ENCODE measurements around the gene TTLL8. TPM values are rescaled to one million over a fixed set of nuclear protein-coding genes. Genes with fewer than 3 reads are reported as not detected.

The TTLL8 gene
- total RNA-seq, 2 experiments from 2014 or later = not detected

DNA sequence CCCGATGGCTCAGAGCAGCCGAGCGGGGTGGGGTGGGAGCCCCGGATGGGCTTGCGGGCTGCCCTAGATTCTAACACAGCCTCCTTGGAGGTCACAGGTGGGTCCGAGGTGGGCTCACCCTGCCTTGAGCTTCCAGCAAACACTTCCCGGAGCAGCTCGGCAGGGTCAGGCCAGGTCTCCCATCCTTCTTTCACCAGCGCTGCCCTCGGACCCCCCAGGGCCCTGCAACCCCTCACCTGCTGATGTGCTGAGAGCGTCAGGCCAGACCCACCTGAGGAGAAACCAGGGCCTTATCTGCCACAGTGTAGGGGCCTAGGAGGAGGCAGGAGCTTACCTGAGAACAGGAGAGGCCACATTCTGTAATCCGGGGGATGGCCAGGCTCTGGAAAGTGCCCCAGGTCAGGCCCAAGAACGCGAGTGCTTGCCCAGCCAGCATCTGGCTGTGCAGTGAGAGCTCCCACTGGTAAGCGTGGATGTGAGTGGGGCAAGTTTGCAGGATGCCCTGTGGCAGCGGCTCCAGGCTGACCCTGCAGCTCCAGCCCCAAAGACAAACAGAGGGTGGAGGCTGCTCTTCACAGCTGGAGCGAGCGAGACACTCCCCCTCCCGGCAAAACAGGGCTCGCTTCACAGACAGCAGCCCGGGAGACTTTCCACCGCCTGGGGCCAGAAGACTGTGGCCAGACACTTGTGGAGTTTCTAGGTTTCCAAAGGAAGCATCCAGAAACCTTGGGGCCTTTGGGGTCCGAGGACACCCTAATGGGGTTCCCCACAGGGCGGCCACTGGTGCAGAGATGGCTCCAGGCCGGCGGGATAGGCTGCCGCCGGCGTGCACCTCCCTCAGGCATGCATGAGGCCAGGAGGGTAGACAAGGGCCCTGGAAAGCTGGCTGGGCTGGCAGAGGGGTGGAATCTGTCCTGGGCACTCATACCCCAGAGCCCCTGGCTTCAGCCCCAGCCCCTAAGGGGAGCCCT lies 45.6 kb downstream of the TTLL8 start, which contains the start of gene IL17REL:
TSS of gene IL17REL (minus strand) at position 555 of the 971 bp plus-strand sequence. CDS start at position 436, 119 bp downstream.
- Mint-ChIP-seq H3K27ac (peak within 1 kb of the TSS; percentile 28), H3K4me1 (peaks cover 16% of the 10 kb centered on the region), H3K4me3 (no peak within 1 kb of the TSS), H3K9me3 (no peaks in the 10 kb centered on the region), H3K27me3 (peaks cover 13% of the 10 kb centered on the region), H3K36me3 (ENCODE audit: low read depth) (no peaks in the 10 kb centered on the region)
- CTCF ChIA-PET = interaction anchor here (0.7 kb wide), 1 partner anchor 92 kb away, joined by 3 read pairs; no protein-coding TSS in a partner anchor
- no peak for DNase-seq
- POLR2A ChIA-PET = no interaction called here

DNA sequence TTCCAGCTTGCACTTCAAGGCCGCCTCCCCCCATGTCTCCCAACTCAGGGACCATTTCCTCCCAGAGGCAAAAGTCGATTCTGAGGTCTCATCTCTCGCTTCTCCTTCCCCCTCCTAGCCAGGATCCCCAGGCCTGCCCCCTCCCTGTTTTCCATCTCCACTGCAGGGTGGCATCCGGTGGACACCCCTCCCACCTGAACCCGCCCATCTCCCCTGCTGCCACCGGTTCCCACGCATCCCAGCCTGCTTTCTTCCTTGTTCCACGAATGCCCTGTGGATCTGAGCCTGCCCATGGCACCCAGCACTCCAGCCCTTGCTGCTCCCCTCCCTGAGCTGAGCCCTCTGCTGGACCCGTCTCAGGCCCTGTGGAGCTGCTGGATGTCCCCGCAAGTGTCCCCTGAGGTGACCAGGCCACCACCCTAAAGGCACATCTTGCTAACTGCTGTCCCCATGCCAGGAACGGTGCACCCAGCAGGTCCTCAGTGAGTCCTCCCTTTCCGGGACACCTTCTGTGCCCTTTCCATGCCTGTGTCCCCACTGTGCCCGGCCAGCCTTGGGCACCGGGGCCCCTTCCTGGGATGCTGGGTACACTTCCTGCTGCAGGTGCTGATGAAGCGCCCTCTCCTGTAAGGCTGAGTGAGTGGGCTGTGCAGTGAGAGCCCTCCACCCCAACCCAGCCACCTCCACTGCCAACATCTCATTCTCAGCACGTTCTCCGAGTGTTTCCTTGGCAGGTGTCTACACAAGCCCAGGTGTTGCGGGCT lies 46.5 kb downstream of the TTLL8 start:
- H3K4me1 Mint-ChIP-seq = peaks cover 9% of the 10 kb centered on the region
- no peaks in the 10 kb centered on the region for H3K36me3 Mint-ChIP-seq (ENCODE audit: low read depth)
- peaks cover 13% of the 10 kb centered on the region for H3K27me3 Mint-ChIP-seq
- DNase-seq = no peak
- H3K4me3 Mint-ChIP-seq = no peak overlapping the region
- peak overlapping the region; percentile 28 for H3K27ac Mint-ChIP-seq
- POLR2A ChIA-PET = no interaction called here
- CTCF ChIA-PET = interaction anchor here (1.0 kb wide), 1 partner anchor 19 kb away, joined by 3 read pairs; no protein-coding TSS in a partner anchor
- H3K9me3 Mint-ChIP-seq = no peaks in the 10 kb centered on the region

DNA sequence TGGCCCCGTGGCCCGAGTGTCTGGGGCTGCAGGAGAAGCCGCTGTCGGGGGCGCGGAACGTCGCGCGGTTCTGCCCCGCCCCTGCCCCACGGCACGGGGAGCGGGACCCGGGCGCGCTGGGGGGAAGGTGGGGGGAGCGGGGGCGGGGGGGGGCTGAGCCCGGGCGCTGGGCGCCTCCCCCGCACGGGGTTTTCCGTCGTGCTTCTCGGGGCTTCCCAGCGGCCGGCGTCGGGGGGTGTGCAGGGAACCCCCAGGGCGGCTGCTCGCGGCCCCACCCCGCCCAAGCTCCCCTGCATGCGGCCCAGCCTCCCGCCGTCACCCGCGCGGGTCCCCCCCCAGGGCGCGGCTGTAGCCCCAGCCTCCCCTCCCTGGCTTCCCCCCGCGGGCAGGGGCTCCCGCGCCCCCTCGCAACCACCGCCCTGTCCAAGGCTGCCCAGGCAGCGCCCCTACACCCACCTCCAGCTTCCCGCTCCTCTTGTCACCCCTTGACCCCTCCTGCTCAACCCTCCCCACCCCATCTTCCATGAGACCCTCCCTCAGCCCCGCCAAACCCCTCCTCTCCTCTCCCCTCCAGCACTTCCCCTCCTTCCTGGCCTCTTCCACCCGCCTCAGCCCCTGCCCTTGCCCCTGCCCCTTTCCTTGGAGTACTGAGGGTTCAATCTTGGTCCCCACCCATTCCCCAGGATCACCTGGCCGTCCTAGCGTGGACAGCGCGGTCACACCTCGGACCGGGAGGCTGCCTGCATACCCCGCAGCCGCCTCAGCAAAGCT lies 47.2 kb downstream of the TTLL8 start:
- Mint-ChIP-seq H3K4me3 (no peak overlapping the region), H3K4me1 (peaks cover 7% of the 10 kb centered on the region), H3K27ac (no peak overlapping the region), H3K9me3 (no peaks in the 10 kb centered on the region), H3K36me3 (ENCODE audit: low read depth) (no peaks in the 10 kb centered on the region), H3K27me3 (peaks cover 13% of the 10 kb centered on the region)
- no peak for DNase-seq
- ChIA-PET CTCF (interaction anchor here (1.0 kb wide), 1 partner anchor 20 kb away, joined by 3 read pairs; no protein-coding TSS in a partner anchor), POLR2A (no interaction called here)

DNA sequence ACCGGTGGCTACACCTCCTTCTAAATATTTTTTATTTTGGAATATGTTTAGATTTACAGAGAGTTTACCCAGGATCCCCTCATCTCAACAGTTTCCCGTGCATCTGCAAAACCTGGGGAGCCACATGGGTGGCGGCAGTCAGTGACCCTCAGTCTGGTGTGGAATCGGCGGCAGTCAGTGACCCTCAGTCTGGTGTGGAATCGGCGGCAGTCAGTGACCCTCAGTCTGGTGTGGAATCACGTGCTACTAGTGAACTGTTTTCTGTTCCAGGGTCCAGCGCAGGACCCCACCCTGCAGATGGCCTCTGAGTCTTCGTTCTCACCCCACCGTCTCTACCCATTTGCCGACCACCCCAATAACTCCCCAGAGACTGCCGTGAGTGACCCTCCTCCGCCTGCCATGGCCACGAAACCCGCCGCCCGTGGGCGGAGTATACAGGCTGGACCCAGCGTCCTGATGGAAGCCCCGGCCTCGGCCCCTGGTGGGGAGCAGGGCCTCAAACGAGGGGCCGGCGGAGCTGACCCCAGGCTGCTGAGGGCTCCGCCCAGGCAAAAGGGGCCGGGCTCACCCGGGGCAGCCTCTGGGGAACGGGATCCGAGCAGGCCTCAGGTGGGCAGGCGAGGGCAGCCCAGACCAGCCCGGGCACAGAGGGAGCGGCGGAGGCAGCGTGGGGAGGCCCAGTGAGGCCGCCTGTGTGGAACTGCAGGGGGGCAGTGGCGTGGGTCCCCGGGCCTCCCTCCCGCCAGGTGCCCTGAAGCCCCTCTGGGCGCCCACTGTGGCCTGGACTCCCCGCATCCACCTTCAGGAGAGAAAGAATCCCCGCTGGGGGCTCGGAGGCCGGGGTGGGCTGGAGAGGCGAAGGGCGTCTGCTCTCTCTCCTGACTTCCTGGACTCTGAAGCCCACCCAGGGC lies 48.1 kb downstream of the TTLL8 start:
- Mint-ChIP-seq H3K9me3 (no peaks in the 10 kb centered on the region), H3K27ac (no peak overlapping the region), H3K4me1 (peaks cover 6% of the 10 kb centered on the region), H3K4me3 (no peak overlapping the region), H3K36me3 (ENCODE audit: low read depth) (no peaks in the 10 kb centered on the region), H3K27me3 (peaks cover 15% of the 10 kb centered on the region)
- ChIA-PET CTCF (no interaction called here), POLR2A (no interaction called here)
- DNase-seq = no peak

DNA sequence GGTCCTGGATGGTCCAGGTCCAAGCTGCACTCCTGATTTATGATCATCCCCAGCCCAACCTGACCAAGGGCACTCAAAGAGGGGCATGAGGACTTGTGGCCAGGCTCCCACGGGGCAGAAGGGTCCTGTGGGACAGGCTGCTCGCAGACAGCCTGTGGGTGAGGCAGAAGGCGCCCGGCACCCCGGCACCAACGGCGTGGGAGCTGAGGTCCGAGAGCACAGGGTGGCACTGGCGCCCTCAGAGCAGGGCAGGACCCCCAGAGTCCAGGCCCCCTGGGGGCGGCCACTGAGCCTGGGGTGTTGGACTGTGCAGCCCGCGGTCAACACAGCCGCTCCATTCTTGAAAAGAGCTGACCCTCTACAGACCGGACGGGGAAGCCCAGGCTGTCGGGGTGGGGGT lies 48.8 kb downstream of the TTLL8 start:
- ChIA-PET POLR2A (no interaction called here), CTCF (interaction anchor here (0.6 kb wide), 1 partner anchor 55 kb away, joined by 5 read pairs; no protein-coding TSS in a partner anchor)
- no peaks in the 10 kb centered on the region for H3K9me3 Mint-ChIP-seq
- peaks cover 16% of the 10 kb centered on the region for H3K27me3 Mint-ChIP-seq
- no peak overlapping the region for H3K4me3 Mint-ChIP-seq
- no peak overlapping the region for H3K27ac Mint-ChIP-seq
- DNase-seq = no peak
- H3K36me3 Mint-ChIP-seq (ENCODE audit: low read depth) = no peaks in the 10 kb centered on the region
- H3K4me1 Mint-ChIP-seq = peaks cover 6% of the 10 kb centered on the region

DNA sequence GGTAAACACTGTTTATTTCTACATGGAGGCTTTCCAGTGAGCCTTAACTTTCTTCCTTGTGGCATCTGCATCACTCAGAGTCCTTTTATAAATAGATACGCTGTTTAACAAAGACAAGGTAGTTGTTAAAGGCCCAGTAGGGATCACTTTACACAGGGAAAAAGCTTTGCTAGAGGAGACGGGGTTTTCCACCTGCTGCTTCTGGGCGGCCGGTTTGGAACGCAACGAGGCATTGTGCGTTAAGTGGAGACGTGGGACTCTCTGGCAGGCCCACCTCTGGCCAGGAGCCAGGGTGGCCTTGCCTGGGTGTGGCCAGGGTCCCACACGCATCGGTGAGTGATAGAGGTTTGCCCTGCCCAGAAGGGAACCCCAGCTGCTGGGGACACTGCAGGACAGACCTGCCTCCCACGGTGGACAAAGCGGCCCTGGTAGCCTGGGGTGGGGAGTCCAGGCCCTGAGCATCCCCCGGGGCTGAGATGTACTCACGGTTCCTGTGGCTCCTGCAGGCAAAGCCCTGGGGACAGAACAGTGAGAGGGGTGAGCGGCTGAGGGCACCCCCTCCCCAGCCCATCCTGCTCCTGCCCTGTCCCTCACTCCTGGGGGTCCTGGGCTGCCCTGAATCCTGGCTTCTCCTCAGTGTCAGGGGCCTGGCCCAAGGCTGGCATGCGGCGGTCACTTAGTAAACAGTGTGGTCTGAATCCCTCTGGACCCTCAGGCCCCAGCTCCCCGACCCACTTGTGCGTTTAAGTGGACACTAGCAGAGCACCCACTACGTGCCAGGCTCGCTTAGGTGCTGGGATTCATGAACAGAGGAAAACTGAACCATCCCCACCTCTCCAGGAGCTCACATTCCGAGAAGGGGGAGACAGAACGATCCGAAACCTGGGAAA lies 49.7 kb downstream of the TTLL8 start:
- no peaks in the 10 kb centered on the region for H3K36me3 Mint-ChIP-seq (ENCODE audit: low read depth)
- CTCF ChIA-PET = interaction anchor here (0.6 kb wide), 1 partner anchor 54 kb away, joined by 5 read pairs; no protein-coding TSS in a partner anchor
- no peaks in the 10 kb centered on the region for H3K9me3 Mint-ChIP-seq
- no peak overlapping the region for H3K4me3 Mint-ChIP-seq
- H3K27ac Mint-ChIP-seq = no peak overlapping the region
- no peak for DNase-seq
- peaks cover 6% of the 10 kb centered on the region for H3K4me1 Mint-ChIP-seq
- H3K27me3 Mint-ChIP-seq = peaks cover 19% of the 10 kb centered on the region
- POLR2A ChIA-PET = no interaction called here

DNA sequence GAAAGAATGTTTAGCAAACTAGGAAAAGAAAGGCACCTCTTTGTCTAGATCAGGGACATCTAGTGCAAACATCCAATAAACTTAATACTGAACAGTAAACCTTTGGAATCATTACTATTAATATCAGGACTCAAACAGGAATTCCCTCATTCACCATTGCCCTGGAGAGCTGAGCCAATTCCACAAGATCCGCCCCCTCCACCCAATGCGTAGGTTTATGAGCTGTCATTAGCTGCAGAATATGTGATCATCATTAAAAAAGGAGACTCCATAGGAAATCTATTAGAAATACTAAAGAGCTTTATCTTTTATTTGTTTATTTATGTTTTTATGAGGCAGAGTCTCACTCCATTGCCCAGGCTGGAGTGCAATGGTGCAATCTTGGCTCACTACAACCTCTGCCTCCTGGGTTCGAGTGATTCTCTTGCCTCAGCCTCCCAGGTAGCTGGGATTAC lies 51.0 kb downstream of the TTLL8 start:
- H3K36me3 Mint-ChIP-seq (ENCODE audit: low read depth) = no peaks in the 10 kb centered on the region
- no peak overlapping the region for H3K27ac Mint-ChIP-seq
- ChIA-PET POLR2A (no interaction called here), CTCF (interaction anchor here (0.5 to 0.9 kb wide), 3 partner anchors 11 to 384 kb away, joined by 3 to 6 read pairs (median 4); no protein-coding TSS in a partner anchor)
- no peak overlapping the region for H3K4me3 Mint-ChIP-seq
- H3K4me1 Mint-ChIP-seq = peaks cover 6% of the 10 kb centered on the region
- H3K9me3 Mint-ChIP-seq = no peaks in the 10 kb centered on the region
- DNase-seq = no peak
- H3K27me3 Mint-ChIP-seq = peaks cover 22% of the 10 kb centered on the region

DNA sequence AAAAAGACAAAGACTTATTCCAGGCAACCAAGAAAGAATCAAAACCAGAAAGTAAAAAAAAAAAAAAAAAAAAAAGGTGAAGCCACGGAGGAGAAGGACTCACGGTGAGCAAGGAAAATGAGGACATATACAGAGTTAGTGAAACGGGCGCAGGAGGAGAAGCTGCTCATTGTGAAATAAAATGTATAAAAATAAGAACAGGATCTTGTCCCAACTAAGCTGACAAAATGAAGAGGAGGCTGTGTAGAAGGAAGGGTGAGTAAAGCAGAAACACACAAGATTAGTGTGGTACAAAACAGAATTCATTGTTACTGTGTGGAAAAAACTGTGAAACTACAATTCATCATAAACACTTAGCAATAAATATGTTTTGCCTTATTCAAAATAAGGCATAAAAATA lies 53.2 kb downstream of the TTLL8 start:
- POLR2A ChIA-PET = no interaction called here
- peaks cover 12% of the 10 kb centered on the region for H3K27me3 Mint-ChIP-seq
- no peaks in the 10 kb centered on the region for H3K9me3 Mint-ChIP-seq
- no peaks in the 10 kb centered on the region for H3K36me3 Mint-ChIP-seq (ENCODE audit: low read depth)
- H3K4me3 Mint-ChIP-seq = no peak overlapping the region
- no peak for DNase-seq
- no peaks in the 10 kb centered on the region for H3K4me1 Mint-ChIP-seq
- H3K27ac Mint-ChIP-seq = no peak overlapping the region
- CTCF ChIA-PET = interaction anchor here (1.0 to 1.5 kb wide), 2 partner anchors 10 to 25 kb away, joined by 3 to 6 read pairs; no protein-coding TSS in a partner anchor

DNA sequence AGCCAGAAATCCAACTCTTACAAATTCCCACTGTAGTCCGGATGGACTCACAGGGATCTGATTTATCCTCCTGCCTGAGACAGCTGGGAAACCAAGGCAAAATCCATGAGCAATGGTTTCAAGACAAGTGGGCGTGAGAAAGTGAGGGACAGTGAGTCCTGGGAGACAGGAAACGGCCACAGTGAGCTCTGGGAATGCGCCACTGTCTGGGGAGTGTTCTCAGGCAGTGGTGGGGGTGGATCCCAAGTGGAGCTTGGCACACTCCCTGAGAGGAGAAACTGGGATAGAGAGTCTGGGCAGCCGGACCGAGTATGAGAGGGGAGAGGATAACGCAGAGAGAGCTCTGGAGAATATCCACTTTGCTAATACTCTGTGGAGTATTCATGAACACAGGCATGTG lies 55.3 kb downstream of the TTLL8 start:
- ChIA-PET CTCF (interaction anchor here (1.3 kb wide), 1 partner anchor 9 kb away, joined by 3 read pairs; no protein-coding TSS in a partner anchor), POLR2A (no interaction called here)
- Mint-ChIP-seq H3K4me3 (no peak overlapping the region), H3K36me3 (ENCODE audit: low read depth) (no peaks in the 10 kb centered on the region), H3K9me3 (peaks cover 4% of the 10 kb centered on the region), H3K4me1 (peaks cover 9% of the 10 kb centered on the region), H3K27me3 (peaks cover 9% of the 10 kb centered on the region), H3K27ac (no peak overlapping the region)
- no peak for DNase-seq

DNA sequence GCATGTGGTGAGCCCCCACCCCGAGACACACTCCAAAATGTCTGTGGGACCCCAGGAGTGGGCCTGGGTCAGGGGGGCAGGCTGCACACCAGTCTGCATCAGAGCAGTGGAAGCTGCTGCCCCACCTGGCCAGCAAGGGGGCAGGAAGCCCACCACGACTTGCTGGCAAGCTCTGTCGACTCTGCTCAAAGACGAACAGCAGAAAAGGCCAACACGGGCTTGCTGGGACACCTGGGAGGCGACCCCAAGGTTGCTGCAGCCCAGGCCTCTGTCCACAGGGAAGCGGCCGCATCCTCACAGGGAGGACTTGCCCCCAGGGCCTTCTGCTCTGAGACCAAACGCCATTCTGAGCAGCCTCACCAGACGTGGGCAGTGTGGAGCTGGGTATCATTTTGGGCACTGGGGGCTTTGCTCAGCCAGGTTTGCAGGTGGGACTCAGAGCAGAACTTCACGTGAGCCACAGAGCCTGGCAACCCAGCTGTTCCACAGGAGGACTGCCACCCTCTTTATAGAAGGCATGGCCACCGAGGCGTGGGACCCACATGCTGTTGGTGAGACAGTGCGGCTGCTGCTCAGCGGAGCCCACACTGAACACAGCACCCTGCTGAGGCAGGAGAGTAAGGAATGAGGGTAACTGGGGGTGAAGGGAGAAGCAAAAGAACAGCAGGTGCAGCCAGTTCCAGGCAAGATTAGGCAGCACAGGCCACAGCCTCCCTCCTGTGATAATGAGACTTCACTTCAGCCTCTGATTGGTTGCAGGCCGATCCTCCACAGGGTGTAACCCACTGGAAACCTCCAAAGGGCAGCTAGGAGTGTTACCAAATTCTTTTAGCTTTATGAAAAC lies 56.5 kb downstream of the TTLL8 start:
- CTCF ChIA-PET = interaction anchor here (1.0 kb wide), 1 partner anchor 49 kb away, joined by 3 read pairs; no protein-coding TSS in a partner anchor
- Mint-ChIP-seq H3K9me3 (peaks cover 4% of the 10 kb centered on the region), H3K4me1 (peaks cover 9% of the 10 kb centered on the region), H3K36me3 (ENCODE audit: low read depth) (no peaks in the 10 kb centered on the region), H3K27ac (no peak overlapping the region), H3K4me3 (no peak overlapping the region), H3K27me3 (peaks cover 9% of the 10 kb centered on the region)
- POLR2A ChIA-PET = no interaction called here
- DNase-seq = no peak
